AG09309 (cell line): ENCODE measurements around the gene RFC5.
A peak's percentile ranks its signal among the peaks of the same experiment; 100 is the strongest.
"Not testable (repeated sequence)": the region's sequence is repeated elsewhere in the genome, so short reads cannot be mapped to it uniquely, and the experiment has no call there.

Source experiments
- DNase-seq: peaks from one replicate; pipeline ENCODE4 v3.0.0-alpha.2; 2010; ENCODE audit warnings: low read depth
- H3K4me3 ChIP-seq: 2 replicates; pipeline ENCODE4 v1.5.1; 2011; ENCODE audit warnings: mild to moderate bottlenecking, low read depth, low read length, moderate library complexity; ENCODE audit not compliant: control insufficient read depth
- CTCF ChIP-seq: IDR thresholded peaks from 2 replicates; pipeline ENCODE4 v1.5.1; 2011; ENCODE audit warnings: mild to moderate bottlenecking, low read depth, low read length, inconsistent platforms; ENCODE audit not compliant: insufficient read depth, control insufficient read depth; ENCODE audit errors: missing control alignments

Gene RFC5

GRCh38 chr12:118013283-118013682 lies 3.2 kb upstream of the RFC5 start:
- TF ChIP-seq CTCF, result no peak
- DNase-seq, result no peak
- H3K4me3 ChIP-seq, result no peak overlapping the region

DNA sequence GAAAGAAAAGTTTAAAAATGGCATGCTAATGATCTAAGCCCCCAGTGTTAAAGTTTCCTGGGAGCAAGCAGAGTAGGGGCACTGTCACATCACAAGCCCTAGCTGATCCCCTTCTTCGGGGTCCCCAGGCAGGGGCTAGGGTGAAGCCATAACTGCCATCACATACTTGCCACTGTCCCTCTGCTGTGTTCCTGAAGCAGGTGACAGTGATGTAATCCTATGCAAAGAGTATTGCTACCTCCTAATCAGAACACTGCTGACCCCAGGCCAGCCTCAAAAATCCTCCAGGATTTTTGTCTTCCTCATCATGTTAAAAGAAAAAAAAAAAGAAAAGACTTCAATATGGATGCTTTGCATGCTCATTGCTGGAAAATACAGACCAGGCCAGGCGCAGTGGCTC lies 1.2 kb upstream of the RFC5 start:
- no peak for DNase-seq
- no peak for TF ChIP-seq CTCF
- H3K4me3 ChIP-seq, result no peak overlapping the region

DNA sequence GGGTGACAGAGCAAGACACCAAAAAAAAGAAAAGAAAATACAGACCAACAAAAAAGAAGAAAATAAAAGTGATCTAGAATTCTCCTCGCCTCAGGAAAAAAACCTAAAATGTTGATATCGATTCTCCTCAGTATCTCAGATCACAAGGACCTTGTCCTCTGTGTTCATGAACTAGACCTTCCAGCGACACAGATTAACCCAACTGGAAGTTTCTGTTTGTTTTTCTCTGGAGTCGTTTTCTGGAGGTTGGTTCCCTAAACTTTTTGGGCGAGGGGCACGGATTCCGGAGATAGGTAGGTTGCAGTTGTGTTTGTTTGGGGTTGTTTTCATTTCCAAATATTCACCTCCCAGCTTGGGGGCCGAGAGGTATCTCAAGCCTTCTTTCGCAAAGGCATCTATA lies 559 bp upstream of the RFC5 start:
- H3K4me3 ChIP-seq, result peak overlapping the region; percentile 98
- no peak for TF ChIP-seq CTCF
- no peak for DNase-seq

DNA sequence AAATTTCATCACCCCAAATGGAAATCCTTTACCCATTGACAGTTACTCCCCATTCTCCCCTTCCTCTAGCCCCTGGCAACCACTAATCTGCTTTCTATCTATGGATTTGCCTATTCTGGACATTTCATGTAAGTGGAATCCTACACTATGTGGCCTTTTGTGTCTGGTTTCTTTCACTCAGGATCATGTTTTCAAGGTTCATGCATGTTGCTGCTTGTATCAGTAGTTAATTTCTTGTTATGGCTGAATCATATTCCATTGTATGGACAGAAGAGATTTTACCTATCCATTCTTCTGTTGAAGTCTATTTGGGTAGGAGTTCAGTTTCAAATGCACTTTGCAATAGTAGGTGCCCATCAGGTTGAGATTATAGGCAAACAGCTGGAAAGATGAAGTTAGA lies 1.4 kb downstream of the RFC5 start:
- no peak overlapping the region for H3K4me3 ChIP-seq
- DNase-seq, result no peak
- no peak for TF ChIP-seq CTCF

GRCh38 chr12:118020036-118020435 lies 3.5 kb downstream of the RFC5 start:
- TF ChIP-seq CTCF, result no peak
- DNase-seq, result no peak
- no peak overlapping the region for H3K4me3 ChIP-seq

GRCh38 chr12:118022097-118022727 lies 5.7 kb downstream of the RFC5 start:
- not testable (repeated sequence) for H3K4me3 ChIP-seq, DNase-seq

GRCh38 chr12:118022728-118023109 lies 6.2 kb downstream of the RFC5 start:
- no peak for TF ChIP-seq CTCF
- no peak overlapping the region for H3K4me3 ChIP-seq
- DNase-seq, result no peak
